ENCODE data around the gene DRAP1.

DNA sequence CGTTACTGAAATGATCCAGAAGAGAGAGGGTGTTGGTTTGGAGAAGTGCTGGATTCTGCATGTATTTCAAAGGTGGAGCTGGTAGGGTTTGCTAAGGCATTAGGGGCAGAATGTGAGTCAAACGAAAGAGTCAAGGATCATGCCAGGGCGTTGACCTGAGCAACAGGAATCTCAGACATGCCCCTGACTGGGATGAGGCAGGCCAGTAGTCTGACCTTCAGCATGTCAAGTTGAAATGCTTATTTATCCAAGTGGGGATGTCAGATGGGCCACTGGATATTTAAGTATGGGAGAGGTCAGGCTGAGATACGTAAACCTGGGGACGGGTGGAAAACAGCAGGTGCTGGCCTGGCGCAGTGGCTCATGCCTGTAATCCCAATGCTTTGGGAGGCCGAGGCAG is 23.3 kb downstream of the DRAP1 start:
- TF ChIP-seq, protein P1, sequence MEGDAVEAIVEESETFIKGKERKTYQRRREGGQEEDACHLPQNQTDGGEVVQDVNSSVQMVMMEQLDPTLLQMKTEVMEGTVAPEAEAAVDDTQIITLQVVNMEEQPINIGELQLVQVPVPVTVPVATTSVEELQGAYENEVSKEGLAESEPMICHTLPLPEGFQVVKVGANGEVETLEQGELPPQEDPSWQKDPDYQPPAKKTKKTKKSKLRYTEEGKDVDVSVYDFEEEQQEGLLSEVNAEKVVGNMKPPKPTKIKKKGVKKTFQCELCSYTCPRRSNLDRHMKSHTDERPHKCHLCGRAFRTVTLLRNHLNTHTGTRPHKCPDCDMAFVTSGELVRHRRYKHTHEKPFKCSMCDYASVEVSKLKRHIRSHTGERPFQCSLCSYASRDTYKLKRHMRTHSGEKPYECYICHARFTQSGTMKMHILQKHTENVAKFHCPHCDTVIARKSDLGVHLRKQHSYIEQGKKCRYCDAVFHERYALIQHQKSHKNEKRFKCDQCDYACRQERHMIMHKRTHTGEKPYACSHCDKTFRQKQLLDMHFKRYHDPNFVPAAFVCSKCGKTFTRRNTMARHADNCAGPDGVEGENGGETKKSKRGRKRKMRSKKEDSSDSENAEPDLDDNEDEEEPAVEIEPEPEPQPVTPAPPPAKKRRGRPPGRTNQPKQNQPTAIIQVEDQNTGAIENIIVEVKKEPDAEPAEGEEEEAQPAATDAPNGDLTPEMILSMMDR (IDR thresholded peaks at IDR 0.05): no peak
- TF ChIP-seq POLR2A (IDR thresholded peaks at IDR 0.05) (no peak), POLR2AphosphoS5 (IDR thresholded peaks at IDR 0.05) (no peak)
